Type B pancreatic cell (in vitro differentiated cells): ENCODE results near the gene COLEC11. TPM values are rescaled to one million over a fixed set of nuclear protein-coding genes. Genes with fewer than 3 reads are reported as not detected.

Experiments
- DNase-seq: peaks from one replicate; pipeline ENCODE4 v3.0.0; 2021; ENCODE audit warnings: mixed read lengths; ENCODE audit not compliant: unreplicated experiment; ENCODE audit errors: extremely low spot score
- H3K27ac Mint-ChIP-seq: 2 replicates; pipeline ENCODE4 v1.8.0; 2021; ENCODE audit warnings: mild to moderate bottlenecking, mixed read lengths
- H3K27me3 Mint-ChIP-seq: 2 replicates; pipeline ENCODE4 v1.8.0; 2021; ENCODE audit warnings: mixed read lengths
- H3K36me3 Mint-ChIP-seq: 2 replicates; pipeline ENCODE4 v1.8.0; 2021; ENCODE audit warnings: mixed read lengths
- H3K4me1 Mint-ChIP-seq: one replicate; pipeline ENCODE4 v1.8.0; 2021; ENCODE audit warnings: mixed read lengths; ENCODE audit not compliant: unreplicated experiment
- H3K4me3 Mint-ChIP-seq: 2 replicates; pipeline ENCODE4 v1.8.0; 2021; ENCODE audit warnings: mild to moderate bottlenecking, mixed read lengths
- H3K9me3 Mint-ChIP-seq: 2 replicates; pipeline ENCODE4 v1.8.0; 2021; ENCODE audit warnings: mixed read lengths
- total RNA-seq: library from RNA; stranded (reverse); gene quantifications from 2 replicates; pipeline ENCODE4 v1.2.1, GENCODE V29; 2021; ENCODE audit warnings: low replicate concordance
- TF ChIP-seq, protein P1 (sequence below): fragments of 200-600 bp; sonication (generic); conservative IDR thresholded peaks from 2 replicates; pipeline ENCODE4 v1.5.0; 2021; ENCODE audit warnings: antibody characterized with exemption, mild to moderate bottlenecking

Gene COLEC11
- total RNA-seq, 1 donor from 2014 or later: 0.63 TPM

DNA sequence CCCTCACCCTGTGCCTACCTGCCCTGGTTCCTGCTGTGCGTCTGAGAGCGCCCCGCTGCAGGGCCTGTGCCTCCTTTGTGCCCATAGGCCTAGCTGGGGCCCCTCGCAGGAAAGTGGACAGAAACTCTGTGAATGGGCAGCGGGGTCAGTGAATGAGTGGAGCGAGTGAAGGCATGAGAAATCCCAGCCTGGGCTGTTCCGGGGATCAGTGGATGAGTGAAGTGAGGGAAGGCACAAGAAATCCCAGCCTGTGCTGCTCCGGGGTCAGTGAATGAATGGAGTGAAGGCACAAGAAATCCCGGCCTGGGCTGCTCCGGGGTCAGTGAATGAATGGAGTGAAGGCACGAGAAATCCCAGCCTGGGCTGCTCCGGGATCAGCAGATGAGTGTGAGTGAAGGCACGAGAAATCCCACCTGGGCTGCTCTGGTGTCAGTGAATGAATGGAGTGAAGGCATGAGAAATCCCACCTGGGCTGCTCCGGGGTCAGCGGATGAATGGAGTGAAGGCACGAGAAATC is 2.0 kb downstream of the COLEC11 start:
- Mint-ChIP-seq H3K27me3 (peaks cover 9% of the 10 kb centered on the region), H3K4me3 (no peak overlapping the region), H3K27ac (no peak overlapping the region), H3K9me3 (no peaks in the 10 kb centered on the region), H3K4me1 (peaks cover 9% of the 10 kb centered on the region), H3K36me3 (peaks cover 5% of the 10 kb centered on the region)
- no peak for DNase-seq
- TF ChIP-seq, protein P1, sequence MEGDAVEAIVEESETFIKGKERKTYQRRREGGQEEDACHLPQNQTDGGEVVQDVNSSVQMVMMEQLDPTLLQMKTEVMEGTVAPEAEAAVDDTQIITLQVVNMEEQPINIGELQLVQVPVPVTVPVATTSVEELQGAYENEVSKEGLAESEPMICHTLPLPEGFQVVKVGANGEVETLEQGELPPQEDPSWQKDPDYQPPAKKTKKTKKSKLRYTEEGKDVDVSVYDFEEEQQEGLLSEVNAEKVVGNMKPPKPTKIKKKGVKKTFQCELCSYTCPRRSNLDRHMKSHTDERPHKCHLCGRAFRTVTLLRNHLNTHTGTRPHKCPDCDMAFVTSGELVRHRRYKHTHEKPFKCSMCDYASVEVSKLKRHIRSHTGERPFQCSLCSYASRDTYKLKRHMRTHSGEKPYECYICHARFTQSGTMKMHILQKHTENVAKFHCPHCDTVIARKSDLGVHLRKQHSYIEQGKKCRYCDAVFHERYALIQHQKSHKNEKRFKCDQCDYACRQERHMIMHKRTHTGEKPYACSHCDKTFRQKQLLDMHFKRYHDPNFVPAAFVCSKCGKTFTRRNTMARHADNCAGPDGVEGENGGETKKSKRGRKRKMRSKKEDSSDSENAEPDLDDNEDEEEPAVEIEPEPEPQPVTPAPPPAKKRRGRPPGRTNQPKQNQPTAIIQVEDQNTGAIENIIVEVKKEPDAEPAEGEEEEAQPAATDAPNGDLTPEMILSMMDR: no peak

DNA sequence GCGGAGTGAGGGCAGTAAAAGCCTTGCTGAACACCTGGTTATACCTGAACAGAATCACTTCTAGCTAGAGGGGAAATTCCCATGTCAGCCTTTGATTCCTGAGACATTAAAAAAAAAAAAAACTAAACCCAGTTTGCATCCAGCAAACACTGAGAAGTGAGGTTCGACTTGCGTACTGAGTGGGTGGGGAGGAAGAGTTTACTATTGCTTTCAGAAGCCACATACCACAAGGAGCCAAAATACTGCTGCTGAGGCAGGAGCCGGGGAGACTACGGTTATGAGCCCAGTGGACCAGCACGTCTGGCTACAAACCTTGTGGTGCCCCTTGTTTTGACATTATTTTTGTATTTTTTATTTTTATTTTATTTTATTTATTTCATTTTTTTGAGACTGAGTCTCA is 2.7 kb downstream of the COLEC11 start:
- TF ChIP-seq, protein P1: no peak
- Mint-ChIP-seq H3K4me3 (no peak overlapping the region), H3K9me3 (no peaks in the 10 kb centered on the region), H3K27ac (no peak overlapping the region), H3K27me3 (peaks cover 9% of the 10 kb centered on the region), H3K4me1 (peaks cover 9% of the 10 kb centered on the region), H3K36me3 (peaks cover 4% of the 10 kb centered on the region)
- DNase-seq: no peak

DNA sequence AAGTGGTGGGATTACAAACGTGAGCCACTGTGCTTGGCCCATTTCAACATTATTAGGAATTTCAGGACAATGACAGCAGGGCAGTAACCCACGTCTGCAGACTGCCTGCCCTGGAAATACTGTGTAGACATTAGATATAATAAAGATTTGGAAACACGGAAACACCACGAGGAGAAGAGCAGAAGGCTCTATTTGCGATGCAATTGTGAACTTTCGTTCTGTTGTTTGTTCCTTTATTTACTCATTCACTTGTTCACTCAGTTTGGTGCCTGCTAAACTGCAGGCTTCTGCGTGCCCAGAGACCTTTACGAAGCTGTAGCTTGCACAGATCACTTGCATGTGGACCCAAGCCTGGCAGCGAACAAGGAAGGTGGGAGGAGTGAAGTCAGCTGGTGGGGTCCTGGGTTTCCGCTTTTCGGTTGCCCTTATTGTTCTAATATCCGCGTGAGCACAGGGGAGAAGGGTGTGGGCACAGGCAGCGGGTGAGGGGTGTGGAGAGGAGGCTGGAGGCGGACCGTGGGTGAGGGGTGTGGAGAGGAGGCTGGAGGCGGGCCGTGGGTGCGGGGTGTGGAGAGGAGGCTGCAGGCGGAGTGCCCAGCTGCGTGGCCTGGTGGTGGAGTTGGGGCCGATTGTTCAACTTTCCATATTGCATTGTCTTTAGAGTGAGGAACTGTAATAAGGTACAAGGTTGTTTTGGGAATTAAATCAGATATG is 3.4 kb downstream of the COLEC11 start:
- no peak overlapping the region for H3K4me3 Mint-ChIP-seq
- no peak for DNase-seq
- H3K4me1 Mint-ChIP-seq: peaks cover 9% of the 10 kb centered on the region
- peaks cover 9% of the 10 kb centered on the region for H3K27me3 Mint-ChIP-seq
- TF ChIP-seq, protein P1: no peak
- H3K27ac Mint-ChIP-seq: no peak overlapping the region
- H3K9me3 Mint-ChIP-seq: no peaks in the 10 kb centered on the region
- no peaks in the 10 kb centered on the region for H3K36me3 Mint-ChIP-seq

DNA sequence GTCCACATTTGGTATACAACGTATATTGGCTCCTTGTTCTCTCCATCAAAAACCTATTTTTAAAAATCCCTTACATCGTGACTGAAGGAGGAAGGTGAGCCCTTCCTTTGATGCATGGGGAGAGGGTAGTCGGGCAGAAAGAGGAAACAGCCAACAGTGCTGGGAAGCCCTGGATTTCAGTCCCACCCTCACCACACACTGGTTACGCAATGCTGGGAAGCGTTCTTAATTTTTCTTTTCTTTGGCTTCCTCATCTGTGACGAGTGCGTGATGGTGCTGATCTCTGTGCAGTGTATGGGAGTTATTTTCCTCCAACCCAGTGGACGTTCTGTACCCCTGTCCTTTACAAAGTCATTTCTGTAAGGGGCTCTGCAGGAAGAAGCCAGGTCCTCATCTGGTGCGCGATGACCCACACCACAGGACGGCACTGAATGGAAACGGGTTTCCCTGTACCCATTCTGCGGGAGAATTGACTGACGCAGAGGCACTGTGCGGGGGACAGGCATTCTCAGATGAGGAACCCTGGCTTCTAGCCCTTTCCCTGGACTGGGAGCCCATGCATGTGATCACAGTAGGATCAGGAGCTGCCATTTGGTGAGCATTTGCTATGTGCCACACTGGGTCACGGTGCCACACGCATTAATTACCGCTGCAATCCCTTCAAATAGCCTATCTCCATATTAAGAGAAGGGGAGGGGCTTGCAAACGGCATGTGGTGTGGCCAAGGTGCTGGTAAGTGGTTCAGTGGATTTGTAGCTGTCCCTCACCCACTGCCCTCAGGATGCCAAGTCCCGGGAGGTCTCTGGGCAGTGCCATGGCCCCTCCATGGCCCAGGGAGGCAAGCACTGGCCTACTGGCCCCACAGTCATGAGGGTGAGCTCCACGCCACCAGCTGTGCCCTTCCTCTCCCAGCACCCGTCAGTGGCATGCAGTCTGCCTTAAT is 4.3 kb downstream of the COLEC11 start:
- no peak overlapping the region for H3K27ac Mint-ChIP-seq
- H3K36me3 Mint-ChIP-seq: no peaks in the 10 kb centered on the region
- peaks cover 9% of the 10 kb centered on the region for H3K4me1 Mint-ChIP-seq
- no peaks in the 10 kb centered on the region for H3K9me3 Mint-ChIP-seq
- H3K4me3 Mint-ChIP-seq: no peak overlapping the region
- peaks cover 9% of the 10 kb centered on the region for H3K27me3 Mint-ChIP-seq
- TF ChIP-seq, protein P1: no peak
- no peak for DNase-seq

DNA sequence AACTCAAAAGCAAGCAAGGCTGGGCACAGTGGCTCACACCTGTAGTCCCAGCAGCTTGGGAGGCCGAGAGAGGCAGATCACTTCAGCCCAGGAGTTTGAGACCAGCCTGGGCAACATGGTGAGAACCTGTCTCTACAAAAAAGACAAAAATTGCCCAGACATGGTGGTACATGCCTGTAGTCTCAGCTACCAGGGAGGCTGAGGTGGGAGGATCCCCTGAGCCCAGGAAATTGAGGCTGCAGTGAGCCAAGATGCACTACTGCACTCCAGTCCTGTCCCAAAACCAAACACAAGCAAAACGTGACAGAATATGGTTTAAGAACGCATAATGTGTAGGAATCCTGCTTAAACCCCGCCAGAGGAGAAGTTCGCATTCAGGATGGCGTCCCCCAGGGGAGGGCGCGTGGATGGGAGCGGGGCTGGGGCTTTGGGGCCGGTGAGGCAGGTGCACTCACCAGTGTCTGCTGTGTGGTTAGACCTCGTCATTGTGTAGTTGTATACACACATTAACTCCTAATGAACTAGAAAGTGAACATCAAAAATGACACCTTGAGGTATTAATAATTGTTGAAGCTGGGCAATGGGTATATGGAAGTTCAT is 5.4 kb downstream of the COLEC11 start:
- Mint-ChIP-seq H3K4me3 (no peak overlapping the region), H3K4me1 (peaks cover 6% of the 10 kb centered on the region), H3K9me3 (no peaks in the 10 kb centered on the region), H3K36me3 (no peaks in the 10 kb centered on the region), H3K27ac (no peak overlapping the region), H3K27me3 (peaks cover 6% of the 10 kb centered on the region)
- DNase-seq: no peak
- TF ChIP-seq, protein P1: no peak
